Stimulated activated CD4-positive, alpha-beta T cell treated with anti-CD3 and anti-CD28 coated beads, Interleukin-4, amount 100 ng/mL, for 48 hours (primary cell): Measurements from ENCODE around the gene ZEB2.

ENCODE experiments used
- DNase-seq, 2 donors: peaks; one replicate each; pipeline ENCODE4 v3.0.0-alpha.2; 2020; ENCODE audit warnings: low read depth in 2 of 2

ZEB2 gene

DNA sequence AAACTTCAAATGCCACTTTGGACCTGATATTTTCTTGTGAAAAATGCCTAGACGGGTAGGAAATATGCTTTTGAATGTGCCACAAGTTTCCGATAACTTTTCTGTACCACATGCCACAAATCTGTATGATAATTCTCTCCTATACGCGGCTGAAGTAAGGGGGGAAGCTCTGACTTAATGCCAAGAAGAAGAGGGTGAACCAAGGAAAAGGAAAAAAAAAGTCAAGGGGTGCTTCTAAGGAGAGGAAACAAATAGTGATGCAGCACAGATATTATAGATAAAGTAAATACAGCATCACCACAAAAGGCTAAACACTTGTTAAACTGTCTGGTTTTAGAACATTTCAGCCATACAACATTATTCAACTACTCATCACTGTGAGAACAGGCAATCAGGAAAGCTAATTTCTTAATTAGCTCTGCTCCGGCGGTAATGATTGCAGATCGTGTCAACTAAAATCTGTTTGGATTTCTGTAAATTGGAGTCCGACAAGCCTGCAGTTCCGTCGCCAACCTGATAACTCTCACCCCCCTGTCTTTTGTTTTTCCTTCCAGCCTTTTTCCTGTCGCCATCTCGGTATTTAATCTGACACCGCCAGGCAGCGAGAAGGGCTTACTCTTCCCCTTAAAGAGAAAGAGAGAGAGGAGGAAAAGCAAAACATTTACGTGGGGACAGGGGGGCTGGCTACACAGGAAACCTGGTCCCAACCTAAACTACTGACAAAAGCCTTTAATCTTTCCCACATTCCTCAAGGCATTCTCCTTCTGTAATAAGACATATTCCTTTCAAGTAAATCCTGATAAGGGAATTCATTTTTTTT lies 67.5 kb downstream of the ZEB2 start:
- DNase-seq = no peak

DNA sequence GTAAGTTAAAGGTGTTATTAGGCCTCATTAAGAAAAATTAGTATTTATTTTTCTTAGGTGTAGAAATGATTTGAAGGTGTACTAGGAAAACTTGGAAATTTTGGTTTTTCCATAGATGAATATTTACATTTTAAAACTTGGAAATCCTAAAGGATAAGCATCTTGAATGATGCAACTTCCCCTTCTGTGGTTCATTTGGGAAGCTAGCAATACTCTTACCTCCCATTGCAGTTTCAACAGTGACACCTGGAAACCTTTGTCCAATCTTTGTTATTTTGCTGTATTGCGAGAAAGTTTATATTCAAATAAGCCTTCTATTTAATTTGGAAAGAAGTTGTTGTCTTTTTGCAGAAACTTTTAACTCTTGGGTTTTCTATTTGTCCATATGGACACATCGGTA lies 68.5 kb downstream of the ZEB2 start:
- no peak for DNase-seq

DNA sequence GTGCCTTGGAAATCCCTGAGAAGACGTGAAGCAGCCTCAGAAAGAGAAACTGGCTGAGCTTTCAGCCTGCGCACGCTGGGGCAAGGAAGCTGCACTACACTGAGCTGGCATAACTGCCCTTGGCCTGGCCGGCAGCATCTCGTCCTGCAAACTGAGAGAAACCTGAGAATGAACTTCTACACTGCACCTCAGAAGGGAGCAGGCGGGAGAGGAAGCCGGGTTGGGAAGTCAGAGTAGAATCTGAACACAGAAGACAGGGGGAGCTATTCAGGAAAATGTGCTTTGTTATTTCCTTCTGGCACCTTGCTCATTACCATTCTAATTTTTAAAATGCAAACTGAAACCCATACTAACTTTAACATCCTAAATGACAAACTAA lies 70.9 kb downstream of the ZEB2 start:
- no peak for DNase-seq

DNA sequence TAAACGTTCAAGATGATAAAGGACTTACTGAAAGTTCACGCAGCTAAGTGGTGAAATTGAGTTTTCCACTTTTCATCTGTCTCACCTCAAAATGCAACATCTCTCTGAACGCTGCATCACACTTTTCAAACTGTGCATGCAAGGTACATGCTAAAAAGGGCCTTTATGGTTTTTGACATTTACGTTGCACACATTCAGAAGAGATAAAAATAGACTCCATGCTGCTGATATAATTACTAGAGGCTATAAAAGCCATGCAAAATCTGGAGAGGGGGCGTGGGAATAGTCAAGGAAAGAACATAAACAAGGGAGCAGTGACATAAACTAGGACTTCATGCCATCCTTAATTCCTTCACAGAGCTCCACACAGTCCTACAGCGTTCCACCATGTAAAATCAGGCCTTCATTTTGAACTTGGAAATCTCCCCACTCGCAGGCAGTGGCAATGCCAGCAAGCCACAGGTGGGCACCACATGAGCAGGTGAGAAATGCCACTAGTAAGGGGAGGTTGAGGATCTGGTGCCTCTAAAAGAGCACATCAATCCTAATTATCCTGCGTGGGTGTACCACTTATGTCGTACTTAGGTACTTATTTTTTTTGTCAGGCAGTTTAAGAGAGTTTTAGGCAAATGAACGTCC lies 71.4 kb downstream of the ZEB2 start:
- DNase-seq = no peak

DNA sequence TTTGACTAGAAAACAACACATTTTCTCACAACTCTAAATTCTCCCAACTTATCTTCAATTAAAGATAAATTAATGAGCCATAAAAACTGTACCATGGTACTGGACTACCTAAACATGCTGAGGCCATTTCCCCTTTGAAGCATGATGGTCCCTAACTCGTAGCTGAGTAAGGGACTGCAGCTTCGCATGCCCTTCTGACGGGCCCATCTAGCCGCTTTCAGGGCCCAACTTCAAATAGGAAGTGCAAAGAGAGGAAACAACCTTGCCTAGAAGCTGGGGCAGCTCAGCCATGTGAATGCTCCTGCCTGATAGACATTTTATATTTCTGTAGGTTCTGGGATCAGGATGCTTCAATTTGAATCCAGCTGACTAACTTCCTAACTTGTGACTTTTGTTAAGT lies 72.4 kb downstream of the ZEB2 start:
- DNase-seq = no peak

DNA sequence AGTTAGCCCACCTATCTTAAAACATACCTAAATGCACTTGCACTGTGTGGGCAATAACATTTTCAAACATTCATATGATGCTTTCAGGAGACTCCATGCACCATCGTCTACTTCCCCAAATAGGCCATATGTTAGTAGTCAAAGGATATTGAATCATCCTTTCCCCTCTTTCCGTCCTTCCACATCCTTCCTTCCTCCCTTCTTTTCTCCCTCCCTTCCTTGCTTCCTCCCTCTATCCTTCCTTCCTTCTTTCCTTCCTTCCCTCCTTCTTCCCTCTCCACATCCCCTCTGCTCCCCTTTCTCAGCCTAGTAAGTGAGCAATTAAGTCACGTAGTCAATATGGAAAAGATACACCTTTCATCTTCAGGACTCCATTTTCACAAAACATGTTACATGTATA lies 73.8 kb downstream of the ZEB2 start:
- no peak for DNase-seq

DNA sequence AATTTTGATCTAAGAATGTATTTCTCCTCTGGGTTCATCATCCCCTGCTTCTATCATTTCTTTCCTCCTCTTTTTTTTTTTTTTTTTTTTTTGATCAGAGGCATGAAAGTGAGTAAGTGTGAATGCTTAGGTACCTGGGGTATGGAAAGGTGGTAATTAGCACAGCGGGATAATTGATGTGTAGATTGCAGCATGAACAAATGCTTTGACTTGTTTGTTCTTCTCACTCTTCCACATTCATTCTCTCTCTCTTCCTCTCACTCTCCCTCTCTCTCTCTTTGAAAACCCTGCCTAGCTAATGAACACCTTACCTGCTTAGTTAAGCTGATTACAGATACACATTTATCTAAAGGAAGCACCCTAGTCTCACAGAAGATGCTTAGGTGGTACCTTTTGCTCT lies 74.7 kb downstream of the ZEB2 start:
- no peak for DNase-seq

DNA sequence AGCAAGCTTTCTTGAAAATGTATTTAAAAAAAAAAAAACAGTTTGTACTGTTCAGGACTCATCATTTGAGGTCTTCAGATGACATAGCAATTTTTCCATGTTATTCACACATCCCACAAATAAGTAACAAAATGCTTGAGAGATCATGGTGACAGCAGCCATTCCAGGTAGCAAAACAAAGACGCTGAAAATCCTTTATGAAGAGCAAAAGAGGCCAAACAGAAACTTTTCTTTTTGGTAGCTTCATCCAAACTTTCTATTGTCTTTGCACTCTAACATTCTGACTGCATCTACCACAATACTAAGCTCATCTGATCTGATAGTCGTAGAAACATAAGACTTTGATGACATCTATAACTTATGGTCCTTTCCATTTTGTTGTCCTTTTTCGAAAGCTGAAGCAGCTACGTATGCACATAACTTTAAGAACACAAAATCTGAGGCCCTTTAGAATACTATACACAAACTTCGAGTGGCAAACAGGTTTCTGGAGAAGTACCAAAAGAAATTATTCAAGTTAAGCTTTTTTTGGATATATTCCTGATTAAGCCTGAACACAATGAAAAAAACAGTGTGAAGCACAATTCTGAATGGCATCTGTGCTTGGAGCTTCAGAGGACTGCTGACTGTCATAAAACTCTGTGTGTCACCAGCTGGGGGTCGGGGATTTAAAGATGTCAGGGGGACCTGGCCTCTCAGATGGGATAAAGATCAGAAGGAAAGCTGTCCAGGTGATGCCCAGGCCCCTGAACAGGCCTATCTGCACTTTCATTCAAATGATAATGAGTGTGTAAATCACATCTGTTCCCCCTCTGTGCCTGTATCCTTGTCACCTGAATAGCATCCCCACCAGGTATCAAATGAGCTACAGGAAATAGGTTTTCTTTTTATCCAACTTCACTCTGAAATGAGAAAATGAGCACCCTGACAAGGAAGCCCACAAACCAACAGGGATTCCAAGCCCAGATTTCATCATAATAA lies 75.8 kb downstream of the ZEB2 start:
- DNase-seq = no peak

DNA sequence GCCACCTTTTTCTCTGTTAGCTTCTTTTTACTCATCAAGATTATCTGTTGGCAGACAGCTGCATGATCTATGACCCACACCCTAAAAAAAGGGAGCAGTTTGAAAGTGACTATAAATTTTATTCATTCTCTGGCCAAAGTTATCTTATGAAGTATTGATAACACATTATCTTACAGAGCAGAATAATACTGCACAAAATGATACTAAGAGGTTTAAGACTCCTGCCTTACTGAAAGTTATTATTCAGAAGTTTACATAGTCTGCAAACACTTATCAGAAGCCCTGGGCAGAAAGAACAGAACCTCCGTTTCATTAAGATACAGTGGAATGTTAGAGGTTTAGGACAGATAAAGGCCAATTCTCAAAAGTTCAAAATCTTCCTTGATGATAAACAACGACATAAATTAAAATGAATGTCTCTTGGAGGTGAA lies 78.2 kb downstream of the ZEB2 start:
- no peak for DNase-seq

DNA sequence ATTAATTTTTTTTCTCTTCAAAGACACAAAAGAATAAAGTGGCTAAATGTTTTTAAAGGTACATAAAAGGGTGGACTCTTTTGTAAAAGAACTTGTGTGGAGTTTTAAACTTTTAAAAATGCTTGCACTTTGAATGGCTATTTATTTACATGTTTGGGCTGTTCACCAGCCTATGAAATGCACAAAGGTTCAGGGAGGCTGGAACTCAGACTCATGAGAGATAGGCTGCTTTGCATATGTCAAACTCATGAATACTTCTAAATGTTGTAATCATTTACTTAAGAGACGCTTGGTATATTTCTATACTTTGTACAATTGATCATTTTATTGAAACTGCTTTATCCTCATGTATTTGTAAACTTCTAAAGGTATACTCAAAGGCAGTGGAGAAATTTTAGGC lies 79.9 kb downstream of the ZEB2 start:
- no peak for DNase-seq

DNA sequence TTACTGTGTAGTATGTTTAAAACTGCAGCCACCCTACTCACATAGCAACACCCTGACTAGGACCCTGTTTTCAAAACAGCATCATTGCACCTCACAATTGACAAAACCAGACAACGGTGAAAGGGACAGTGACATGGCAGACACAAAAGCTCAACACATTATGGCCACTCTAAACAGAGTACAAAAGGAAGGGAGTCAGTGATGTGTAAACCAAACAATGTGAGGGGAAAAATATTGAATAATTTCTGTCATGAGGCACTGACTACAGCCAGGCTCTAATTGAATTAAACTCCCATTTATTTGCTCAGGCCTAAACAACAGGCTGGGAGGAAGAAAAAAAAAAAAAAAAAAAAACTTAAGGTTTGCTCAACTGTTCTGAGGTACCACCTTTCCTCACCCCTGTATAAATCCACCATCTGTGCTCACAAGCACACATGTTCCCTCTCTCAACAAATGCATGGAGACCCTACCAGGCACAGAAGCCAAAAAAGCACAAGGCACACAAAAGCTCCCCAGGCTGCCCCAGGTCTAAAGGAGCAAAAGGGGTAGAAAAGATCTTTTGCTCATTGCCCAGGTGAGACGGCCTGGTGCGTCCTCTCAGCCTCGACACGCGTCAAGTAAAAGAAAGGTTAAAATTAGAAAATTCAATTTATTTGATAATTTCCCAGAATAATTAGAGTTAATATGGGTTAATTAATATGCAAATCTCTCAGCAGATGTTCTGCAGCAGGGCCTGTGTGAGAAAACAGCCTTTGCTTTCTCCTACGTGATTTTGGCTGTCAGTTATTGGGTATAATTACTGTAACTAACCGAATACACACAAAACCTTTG lies 80.9 kb downstream of the ZEB2 start:
- DNase-seq = no peak

DNA sequence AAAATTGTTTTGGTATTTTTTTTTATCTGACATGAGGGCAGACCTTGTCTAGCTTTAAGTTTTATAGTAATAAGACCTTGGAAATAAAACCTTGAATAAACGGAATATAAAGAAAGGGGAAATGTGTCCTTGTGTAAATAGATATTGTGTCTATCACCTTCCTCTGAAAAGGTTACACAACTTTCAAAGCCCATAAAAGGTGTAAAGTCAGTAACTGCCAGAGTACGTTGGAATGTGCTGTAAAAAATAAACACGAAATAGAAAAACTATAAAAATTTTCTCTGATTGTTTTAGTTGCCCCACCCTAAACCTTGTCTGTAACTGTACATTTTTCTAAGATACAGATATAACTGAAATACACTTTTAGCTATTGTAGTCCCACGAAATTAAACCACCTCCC lies 82.3 kb downstream of the ZEB2 start:
- no peak for DNase-seq

DNA sequence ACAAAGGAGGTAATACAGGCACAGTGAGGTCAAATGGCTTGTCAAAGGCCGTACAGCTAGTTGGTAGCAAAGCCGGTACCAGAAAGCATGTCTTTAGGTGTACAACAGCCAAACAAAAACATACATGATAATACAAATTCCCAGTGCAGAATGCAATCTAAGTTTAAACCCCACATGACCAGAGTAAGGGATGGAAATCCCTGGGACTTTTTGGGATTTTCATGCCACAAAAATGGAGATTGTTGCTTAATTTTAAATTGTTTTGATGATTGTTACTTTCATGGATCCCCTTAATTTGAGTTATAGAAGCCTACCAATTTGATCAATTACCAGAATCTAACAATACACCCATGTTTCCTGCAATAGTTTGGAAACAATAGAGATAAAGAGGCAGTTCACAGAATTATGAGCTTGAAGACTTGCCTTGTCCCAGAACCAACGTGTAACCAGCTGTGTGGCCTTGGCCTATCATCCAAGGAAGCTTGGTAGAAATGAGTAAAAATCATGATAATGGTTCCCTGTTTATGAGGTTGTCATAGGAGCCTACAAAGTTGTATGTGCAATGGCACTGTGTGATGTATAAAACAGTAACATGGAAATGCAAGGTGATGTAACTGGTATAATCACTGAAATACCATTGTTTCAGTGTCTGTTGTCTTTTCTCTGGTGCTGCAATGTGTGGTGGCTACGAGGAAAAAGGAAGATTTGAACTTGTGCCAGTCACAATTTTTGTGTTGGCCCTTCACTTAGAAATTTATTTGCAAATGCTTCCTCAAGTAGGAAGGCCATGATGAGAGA lies 85.3 kb downstream of the ZEB2 start:
- no peak for DNase-seq

DNA sequence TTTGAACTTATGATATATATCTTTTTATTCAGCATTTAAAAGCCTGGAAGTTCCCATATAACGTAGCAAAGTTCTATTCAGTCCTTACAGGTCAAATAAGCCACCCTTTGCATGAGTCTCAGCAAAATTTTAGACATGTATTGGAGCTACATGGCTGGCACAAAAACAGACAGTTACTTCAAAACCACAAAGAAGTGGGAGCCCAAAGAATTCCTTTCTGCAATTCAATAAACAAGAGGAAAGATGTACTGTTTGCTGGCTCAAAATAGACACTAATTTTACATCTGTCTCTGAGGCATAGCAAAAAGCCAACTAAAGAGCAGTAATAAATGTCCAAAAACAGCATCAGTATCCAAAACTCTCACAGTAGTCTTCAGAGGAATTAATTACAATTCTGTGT lies 87.0 kb downstream of the ZEB2 start:
- DNase-seq = no peak

DNA sequence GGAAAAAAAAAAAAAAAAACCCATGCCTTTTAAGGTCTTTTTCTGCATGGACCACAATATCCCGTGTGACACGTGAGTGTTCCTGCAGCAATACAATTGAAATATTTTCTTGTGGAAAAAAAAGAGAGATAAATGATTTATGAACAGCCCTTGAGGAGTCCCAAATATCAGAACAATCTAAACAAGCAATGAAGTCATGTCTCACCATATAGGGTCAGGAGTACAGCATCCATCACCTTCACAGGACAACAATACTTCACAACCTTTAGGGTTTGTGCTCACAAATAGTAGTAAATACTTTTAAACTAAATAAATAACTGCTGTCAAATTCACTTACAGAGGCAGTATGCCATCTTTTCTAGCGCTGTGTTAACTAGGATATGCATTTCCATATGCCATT lies 87.9 kb downstream of the ZEB2 start:
- DNase-seq = no peak

DNA sequence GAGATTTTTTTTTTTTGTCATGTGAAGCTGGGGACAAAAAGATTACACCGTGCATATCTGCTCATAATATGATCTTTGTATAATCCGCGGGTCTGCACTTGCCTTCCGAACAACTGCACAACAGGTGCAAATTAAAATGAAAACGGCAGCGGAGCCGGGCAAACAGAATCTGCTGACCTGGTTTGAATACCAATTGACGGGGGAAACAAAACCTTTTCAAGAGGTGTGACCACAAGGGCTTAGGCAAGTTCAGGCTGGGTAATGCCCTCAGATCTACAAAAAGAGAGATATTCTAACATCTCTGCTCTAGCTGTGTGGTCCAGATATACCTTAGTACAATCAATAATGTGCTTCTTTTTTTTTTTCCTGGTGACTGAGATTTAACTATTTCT lies 88.5 kb downstream of the ZEB2 start:
- DNase-seq = no peak

DNA sequence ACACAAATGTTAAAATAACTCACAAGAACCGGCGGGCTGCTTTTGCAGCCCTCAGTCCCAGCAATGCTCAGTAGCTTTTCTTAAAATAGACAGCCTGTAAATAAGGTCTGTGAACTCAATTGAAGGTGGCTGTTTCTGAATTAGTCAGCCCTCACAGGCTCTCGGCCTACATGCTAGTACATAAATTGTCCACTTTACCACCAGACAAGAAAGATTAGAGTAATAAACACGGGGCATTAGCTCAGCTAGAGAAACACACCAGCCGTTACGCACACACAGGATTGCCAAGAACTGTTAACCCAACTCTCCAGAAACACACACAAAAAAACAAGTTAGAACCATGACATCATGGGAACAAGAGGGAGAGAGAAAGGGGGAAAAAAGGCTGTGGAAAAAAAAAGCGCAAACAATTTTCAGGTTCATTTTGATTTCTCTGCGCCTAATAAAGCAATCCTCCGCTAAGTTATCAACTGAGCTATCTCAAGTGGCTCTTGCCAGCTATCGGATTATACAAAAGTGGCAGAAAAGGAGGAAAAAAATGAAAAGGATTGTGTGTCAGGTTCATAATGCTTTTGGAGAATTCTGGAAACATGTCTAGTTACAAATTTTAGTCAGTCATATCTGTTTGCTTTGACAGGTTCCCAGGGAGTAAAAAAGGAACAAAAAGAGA lies 89.1 kb downstream of the ZEB2 start:
- DNase-seq = no peak

DNA sequence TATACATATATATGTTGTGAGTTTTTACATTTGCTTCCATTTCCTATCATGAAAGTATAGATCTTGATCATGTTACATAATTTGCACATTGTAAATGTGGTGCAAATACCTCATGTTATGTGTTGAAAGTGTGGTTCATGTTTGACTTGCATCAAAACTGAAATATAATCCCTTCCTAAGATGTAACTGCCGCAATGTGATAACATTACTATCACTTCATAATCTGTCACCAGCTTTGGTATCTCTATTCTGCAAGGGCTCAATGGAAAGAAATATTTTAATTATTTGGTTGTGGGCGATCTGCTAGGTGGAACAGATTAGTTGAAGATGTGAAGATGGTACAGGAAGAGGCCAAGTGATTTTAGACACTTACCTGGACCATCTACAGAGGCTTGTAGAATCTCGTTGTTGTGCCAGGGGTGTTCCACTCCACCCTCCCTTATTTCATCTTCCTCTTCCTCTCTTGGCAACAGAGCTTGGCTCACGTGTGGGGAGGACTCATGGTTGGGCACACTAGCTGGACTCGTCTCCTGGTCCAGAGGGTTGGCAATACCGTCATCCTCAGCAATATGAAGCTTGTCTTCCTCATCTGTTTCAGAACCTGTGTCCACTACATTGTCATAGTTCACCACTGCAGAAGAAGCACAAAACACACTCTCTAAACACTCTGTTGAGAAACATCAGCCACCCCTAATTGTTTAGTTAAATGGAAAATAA lies 90.4 kb downstream of the ZEB2 start:
- DNase-seq = no peak

DNA sequence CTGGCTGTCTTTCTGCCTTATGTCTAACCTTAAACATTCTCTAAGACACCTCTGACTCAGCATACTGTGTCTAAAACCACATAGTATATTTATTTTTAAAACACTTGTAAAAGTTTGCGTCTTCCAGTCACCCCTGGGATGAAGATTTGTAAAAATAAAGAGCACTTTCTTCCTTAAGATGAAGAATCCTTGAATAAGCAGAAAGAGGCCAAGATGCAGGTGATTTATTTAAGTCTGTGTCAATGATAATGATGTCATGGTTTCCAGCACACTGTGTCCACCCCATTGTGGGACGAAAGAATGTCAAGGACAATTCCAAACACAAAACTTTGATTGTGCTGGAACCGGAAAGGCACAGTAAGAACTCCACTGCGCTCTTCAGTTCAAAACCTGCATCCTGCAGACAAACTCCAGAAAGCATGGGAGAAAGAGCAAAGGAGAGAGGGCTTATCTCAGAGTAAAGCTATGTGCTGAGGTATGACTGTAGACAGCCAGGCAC lies 92.9 kb downstream of the ZEB2 start:
- DNase-seq = no peak
